Renal cortical epithelial cell (primary cell): ENCODE results near the gene PTPN4. TPM values are rescaled to one million over a fixed set of nuclear protein-coding genes. Genes with fewer than 3 reads are reported as not detected.
"Not testable (repeated sequence)": the region's sequence is repeated elsewhere in the genome, so short reads cannot be mapped to it uniquely, and the experiment has no call there.

Source experiments
- DNase-seq: peaks from one replicate; pipeline ENCODE4 v3.0.0-alpha.2; 2011; ENCODE audit warnings: low read depth
- total RNA-seq: library from RNA; depleted of rRNA; stranded (reverse); fragments of >200 nt; gene quantifications from 2 replicates; pipeline ENCODE4 v1.2.3, GENCODE V29; 2014

The PTPN4 gene
- total RNA-seq, 1 donor from 2014 or later: 38.9 TPM

GRCh38 chr2:119940856-119941255 lies 181.1 kb downstream of the PTPN4 start:
- DNase-seq: no peak

GRCh38 chr2:119941388-119941787 lies 181.7 kb downstream of the PTPN4 start:
- DNase-seq: no peak

DNA sequence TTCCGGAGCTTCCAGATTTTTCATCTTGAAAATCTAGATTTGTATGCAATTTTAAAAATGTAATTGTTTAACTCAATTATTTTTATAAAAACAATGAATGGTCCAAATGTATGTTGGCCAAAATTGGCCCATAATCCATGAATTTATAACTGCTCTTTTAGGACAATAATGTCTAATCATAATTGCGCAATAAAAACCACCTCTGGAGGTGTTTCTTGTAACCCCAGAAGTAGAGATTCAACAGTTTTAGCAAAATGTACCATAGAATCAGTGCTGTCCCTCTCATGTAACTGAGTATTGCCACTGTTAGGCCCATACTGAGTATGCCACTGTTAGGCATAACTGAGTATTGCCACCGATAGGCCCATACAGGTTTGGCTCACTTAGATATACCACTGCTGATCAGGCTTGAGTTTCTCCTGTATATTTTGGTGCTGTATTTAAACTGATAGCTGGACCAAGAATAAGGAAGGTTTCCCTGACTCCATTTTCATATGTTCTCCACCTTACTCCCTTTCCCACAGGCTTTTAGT lies 182.3 kb downstream of the PTPN4 start:
- DNase-seq: no peak

DNA sequence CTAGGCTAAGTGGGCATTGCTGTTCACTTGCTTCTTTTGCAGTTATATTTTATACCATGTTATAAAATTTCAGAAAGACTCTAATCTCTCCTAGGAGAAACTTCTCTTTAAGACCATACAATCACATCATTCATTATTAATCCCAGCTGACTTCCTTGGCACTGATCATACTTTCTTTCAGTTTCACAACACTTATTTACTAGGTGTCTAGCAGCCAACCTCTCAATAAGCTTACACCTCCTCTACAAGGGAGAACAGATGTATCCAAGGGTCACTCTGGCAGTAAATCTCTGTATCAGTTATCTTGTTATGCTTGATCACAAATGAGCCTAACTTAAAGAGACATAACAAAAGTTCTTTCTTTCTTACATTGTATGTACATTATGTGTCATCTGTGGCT lies 183.3 kb downstream of the PTPN4 start:
- peak; percentile 6 for DNase-seq

- DNase-seq: no peak
Measured at GRCh38 chr2:119947535-119947934, 187.8 kb downstream of the PTPN4 start.

- DNase-seq: no peak
Measured at GRCh38 chr2:119950966-119951365, 191.2 kb downstream of the PTPN4 start.

GRCh38 chr2:119958670-119959268 lies 199.0 kb downstream of the PTPN4 start:
- DNase-seq: no peak

DNA sequence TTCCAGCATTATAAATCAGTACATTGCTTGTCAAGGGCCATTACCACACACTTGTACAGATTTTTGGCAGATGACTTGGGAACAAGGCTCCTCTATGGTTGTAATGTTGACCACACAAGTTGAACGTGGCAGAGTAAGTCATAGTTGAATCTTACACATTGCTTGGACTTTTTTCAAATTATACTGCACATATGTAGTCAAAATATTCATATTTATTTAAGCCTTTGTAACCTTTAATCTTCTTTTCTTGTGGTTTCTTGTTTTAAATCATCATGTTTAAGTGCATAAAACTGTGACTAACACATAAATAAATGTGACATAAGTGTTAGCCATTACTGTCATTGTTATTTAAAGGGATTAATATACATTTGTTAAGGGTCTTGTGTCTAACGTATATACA lies 201.1 kb downstream of the PTPN4 start:
- DNase-seq: no peak

DNA sequence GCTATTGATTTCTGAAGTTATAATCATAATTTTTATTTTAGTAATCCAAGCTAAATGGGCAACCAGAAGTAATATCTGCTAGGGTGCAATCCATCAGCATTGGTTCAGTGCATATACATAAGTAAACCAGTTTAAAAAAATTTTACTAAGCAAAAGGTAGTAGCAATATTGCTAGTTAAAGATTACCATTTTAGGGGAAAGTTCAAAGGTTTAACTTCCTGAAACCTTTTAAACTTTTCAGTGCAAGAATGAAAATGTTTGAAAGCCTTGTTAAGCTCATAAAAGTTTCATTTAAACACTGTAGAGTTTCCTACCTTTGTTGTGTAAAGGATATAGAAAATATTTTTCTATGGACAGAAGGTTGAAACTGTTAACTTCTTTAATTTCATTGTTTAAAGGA lies 222.2 kb downstream of the PTPN4 start:
- no peak for DNase-seq

GRCh38 chr2:119982506-119982905 lies 222.8 kb downstream of the PTPN4 start:
- DNase-seq: no peak

- no peak for DNase-seq
Measured at GRCh38 chr2:119983108-119983507, 223.4 kb downstream of the PTPN4 start.

DNA sequence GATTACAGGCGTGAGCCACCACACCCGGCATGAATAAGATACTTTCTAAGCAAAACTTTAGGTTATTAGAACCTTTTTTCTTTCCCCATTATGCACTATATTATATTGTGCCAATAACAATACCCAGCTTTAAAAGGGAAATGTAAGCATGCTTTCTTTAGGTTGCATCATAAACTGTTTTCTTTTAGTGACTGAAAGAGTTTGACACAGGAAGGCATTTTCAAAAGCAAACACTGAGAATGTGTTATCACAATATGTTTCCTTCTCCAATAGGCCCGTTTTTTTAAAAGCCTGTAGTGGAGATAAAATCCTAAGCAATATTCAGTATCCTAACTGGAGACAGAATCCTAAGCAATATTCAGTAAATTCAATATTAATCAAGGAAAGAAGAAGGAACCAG lies 236.4 kb downstream of the PTPN4 start:
- DNase-seq: no peak

DNA sequence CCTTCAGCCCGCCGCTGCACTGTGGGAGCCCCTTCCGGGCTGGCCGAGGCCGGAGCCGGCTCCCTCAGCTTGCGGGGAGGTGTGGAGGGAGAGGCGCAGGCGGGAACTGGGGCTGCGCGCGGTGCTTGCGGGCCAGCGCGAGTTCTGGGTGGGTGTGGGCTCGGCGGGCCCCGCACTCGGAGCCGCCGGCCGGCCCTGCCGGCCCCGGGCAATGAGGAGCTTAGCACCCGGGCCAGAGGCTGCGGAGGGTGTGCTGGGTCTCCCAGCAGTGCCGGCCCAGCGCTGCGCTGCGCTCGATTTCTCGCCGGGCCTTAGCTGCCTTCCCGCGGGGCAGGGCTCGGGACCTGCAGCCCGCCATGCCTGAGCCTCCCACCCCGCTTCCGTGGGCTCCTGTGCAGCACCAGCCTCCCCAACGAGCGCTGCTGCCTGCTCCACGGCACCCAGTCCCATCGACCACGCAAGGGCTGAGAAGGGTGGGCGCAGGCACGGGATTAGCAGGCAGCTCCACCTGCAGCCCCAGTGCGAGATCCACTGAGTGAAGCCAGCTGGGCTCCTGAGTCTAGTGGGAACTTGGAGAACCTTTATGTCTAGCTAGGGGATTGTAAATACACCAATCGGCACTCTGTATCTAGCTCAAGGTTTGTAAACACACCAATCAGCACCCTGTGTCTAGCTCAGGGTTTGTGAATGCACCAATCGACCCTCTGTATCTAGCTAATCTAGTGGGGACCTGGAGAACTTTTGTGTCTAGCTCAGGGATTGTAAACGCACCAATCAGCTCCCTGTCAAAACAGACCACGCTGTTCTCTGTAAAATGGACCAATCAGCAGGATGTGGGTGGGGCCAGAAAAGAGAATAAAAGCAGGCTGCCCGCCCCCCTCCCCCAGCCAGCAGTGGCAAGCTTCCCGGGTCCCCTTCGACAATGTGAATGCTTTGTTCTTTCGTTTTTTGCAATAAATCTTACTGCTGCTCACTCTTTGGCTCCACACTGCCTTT lies 237.5 kb downstream of the PTPN4 start:
- DNase-seq: not testable (repeated sequence)

- no peak for DNase-seq
Measured at GRCh38 chr2:120001471-120001870, 241.7 kb downstream of the PTPN4 start.

GRCh38 chr2:120004254-120004653 lies 244.5 kb downstream of the PTPN4 start:
- DNase-seq: no peak

- peak; percentile 76 for DNase-seq
Measured at GRCh38 chr2:120005834-120006521, 246.3 kb downstream of the PTPN4 start.

- no peak for DNase-seq
Measured at GRCh38 chr2:120007851-120008250, 248.1 kb downstream of the PTPN4 start.

- DNase-seq: no peak
Measured at GRCh38 chr2:120012363-120012762, 252.6 kb downstream of the PTPN4 start.

- peak; percentile 80 for DNase-seq
Measured at GRCh38 chr2:120012771-120013596, 253.3 kb downstream of the PTPN4 start, which contains the start of gene EPB41L5. Gene EPB41L5, plus strand, starts transcription at chr2:120013077. Its CDS starts 6,008 bp downstream, at chr2:120019085.

GRCh38 chr2:120013597-120014223 lies 254.0 kb downstream of the PTPN4 start:
- DNase-seq: peak; percentile 21
